HL-60 (cell line): ENCODE results near the gene BRME1.

Experiments used
- CTCF ChIP-seq: IDR thresholded peaks from one replicate; pipeline ENCODE4 v1.5.1; 2011; ENCODE audit warnings: low read length, control low read depth, inconsistent platforms; ENCODE audit not compliant: insufficient read depth
- POLR2AphosphoS5 ChIP-seq: IDR thresholded peaks from 2 replicates; pipeline ENCODE4 v1.6.1; 2012; ENCODE audit warnings: low read depth
- REST ChIP-seq: IDR thresholded peaks from 2 replicates; pipeline ENCODE4 v1.6.1; 2012; ENCODE audit warnings: low read depth; ENCODE audit not compliant: insufficient replicate concordance
- SPI1 ChIP-seq: IDR thresholded peaks from 2 replicates; pipeline ENCODE4 v1.6.1; 2012; ENCODE audit warnings: low read depth, mild to moderate bottlenecking, borderline replicate concordance

- TF ChIP-seq POLR2AphosphoS5 (no peak), CTCF (no peak), REST (no peak), SPI1 (no peak)
Measured at GRCh38 chr19:13902993-13903555, 2.8 kb downstream of the BRME1 start.
